HG02852 (cell line): ENCODE results near the gene POLDIP3.
A peak's percentile ranks its signal among the peaks of the same experiment; 100 is the strongest.
"Not testable (repeated sequence)": the region's sequence is repeated elsewhere in the genome, so short reads cannot be mapped to it uniquely, and the experiment has no call there.

Experiments used
- ATAC-seq: cut with Tn5 transposase; IDR thresholded peaks from one replicate; pipeline ENCODE4 v1.9.1; 2021; ENCODE audit warnings: mild to moderate bottlenecking, moderate library complexity; ENCODE audit not compliant: unreplicated experiment

Gene POLDIP3

GRCh38 chr22:42587588-42588175, 27.0 kb downstream of the POLDIP3 start:
- ATAC-seq: no peak

GRCh38 chr22:42586381-42586780, 28.3 kb downstream of the POLDIP3 start:
- ATAC-seq: no peak

GRCh38 chr22:42585096-42585495, 29.6 kb downstream of the POLDIP3 start:
- ATAC-seq: no peak

- no peak for ATAC-seq
Observed at GRCh38 chr22:42584364-42584940, 30.2 kb downstream of the POLDIP3 start.

GRCh38 chr22:42582987-42583386, 31.7 kb downstream of the POLDIP3 start:
- no peak for ATAC-seq

GRCh38 chr22:42581762-42582716, 32.6 kb downstream of the POLDIP3 start:
- peak; percentile 64 for ATAC-seq

- peak; percentile 23 for ATAC-seq
Observed at GRCh38 chr22:42581194-42581761, 33.4 kb downstream of the POLDIP3 start.

- not testable (repeated sequence) for ATAC-seq
Observed at GRCh38 chr22:42580040-42580439, 34.6 kb downstream of the POLDIP3 start.

GRCh38 chr22:42577623-42578240, 37.0 kb downstream of the POLDIP3 start:
- no peak for ATAC-seq

GRCh38 chr22:42577141-42577540, 37.5 kb downstream of the POLDIP3 start:
- ATAC-seq: not testable (repeated sequence)

- ATAC-seq: not testable (repeated sequence)
Observed at GRCh38 chr22:42575996-42576574, 38.6 kb downstream of the POLDIP3 start.

- not testable (repeated sequence) for ATAC-seq
Observed at GRCh38 chr22:42574468-42574867, 40.2 kb downstream of the POLDIP3 start.

GRCh38 chr22:42574046-42574445, 40.6 kb downstream of the POLDIP3 start:
- not testable (repeated sequence) for ATAC-seq

GRCh38 chr22:42571068-42571467, 43.6 kb downstream of the POLDIP3 start:
- not testable (repeated sequence) for ATAC-seq

- ATAC-seq: not testable (repeated sequence)
Observed at GRCh38 chr22:42570580-42570979, 44.1 kb downstream of the POLDIP3 start.

GRCh38 chr22:42567950-42568349, 46.7 kb downstream of the POLDIP3 start:
- not testable (repeated sequence) for ATAC-seq

GRCh38 chr22:42565956-42566355, 48.7 kb downstream of the POLDIP3 start:
- no peak for ATAC-seq

GRCh38 chr22:42564699-42565098, 50.0 kb downstream of the POLDIP3 start:
- no peak for ATAC-seq

GRCh38 chr22:42563943-42564342, 50.7 kb downstream of the POLDIP3 start:
- not testable (repeated sequence) for ATAC-seq

- ATAC-seq: no peak
Observed at GRCh38 chr22:42562684-42563083, 52.0 kb downstream of the POLDIP3 start.
